SK-N-SH treated with all-trans-retinoic acid at 6 μM for 48 hours (cell line): ENCODE results near the gene PAX5.

Experiments used
- ARNTL ChIP-seq: fragments of 450-650 bp; formaldehyde crosslinking; IDR thresholded peaks from 2 replicates; pipeline ENCODE4 v1.5.0; 2020; ENCODE audit warnings: low read depth, mild to moderate bottlenecking, moderate library complexity, borderline replicate concordance
- CSDC2 ChIP-seq: fragments of 250-450 bp; sonication (Bioruptor Pico); IDR thresholded peaks from 2 replicates; pipeline ENCODE4 v1.5.0; 2020; ENCODE audit warnings: mild to moderate bottlenecking, moderate library complexity

DNA sequence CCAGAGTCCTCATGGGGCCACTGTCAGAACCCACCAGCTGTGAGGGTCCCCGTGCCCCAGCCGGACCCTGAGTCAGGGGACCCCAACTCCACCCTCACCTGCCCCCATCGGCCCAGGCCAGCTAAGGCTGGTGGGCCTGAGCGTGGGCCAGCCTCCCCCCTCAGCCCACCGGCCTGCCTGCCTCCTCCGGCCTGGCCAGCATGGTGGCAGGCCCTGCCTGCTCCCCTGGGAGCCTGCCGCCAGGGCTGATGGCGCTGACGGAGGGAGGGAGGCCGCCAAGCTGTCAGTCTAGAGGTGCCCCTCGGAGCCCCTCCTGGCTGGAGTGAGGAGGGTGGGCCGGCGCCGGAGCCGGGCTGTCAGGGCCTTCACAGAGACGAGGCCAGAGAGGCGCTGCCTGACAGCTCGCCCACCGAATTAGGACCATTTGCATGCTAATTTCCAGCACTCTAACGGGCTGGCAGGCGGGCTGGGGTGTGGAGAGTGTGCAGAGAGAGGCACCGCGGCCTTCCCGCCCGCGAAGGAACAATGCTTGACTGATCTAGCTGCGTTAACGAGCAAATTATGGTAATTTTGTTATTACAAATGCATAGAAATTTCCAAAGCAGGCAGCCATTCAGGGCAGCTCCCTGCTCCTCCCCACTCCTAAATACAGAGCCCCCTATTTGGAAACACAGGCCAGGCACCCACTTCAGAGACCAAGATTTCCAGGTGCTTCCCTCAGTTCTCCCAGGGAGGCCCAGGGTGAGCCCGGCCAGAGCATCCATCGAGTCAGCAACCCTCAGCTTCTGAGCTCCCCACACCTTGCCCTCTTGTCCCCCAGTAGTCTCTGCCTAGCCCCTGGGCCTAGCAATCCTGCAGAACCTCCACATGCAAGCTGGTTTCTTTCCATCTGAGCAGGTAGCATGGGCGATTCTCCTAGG is 169.3 kb downstream of the PAX5 start:
- TF ChIP-seq CSDC2 (CRISPR knock-in tag) (no peak), ARNTL (CRISPR knock-in tag) (no peak)
